ENCODE data around the gene ELMOD1. TPM values are rescaled to one million over a fixed set of nuclear protein-coding genes. Genes with fewer than 3 reads are reported as not detected.

ELMOD1 gene
- total and polyA plus RNA-seq, 2 donors (not counting 3 experiments of a cell fraction or from before 2014, with no cell fraction given), result 1.6 to 2.4 TPM

DNA sequence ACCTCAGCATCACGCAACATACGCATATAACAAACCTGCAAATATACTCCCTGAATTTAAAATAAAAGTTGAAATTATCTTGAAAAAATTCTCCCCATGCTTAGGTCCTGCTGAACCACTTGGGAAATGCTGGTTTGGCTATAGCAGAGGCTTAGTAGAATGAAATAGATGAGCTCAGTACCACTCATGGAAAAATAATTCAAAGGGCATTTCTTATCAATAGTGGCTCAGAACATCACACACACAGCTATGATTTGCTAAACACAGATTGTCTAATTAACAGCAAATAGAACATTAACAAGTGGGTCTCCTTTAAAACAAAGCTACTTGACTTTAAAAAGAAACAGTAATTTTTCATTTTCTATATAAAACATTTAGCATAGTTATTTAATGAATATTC lies 21.5 kb downstream of the ELMOD1 start:
- TF ChIP-seq EZH2 (IDR thresholded peaks at IDR 0.05; ENCODE audit: borderline replicate concordance, low read depth, low read length, severe bottlenecking) (no peak), MAX (IDR thresholded peaks at IDR 0.05; ENCODE audit: insufficient read depth, insufficient read length) (no peak), FOS (IDR thresholded peaks at IDR 0.05; ENCODE audit: borderline replicate concordance, insufficient read depth, low read length) (no peak), MYC (IDR thresholded peaks at IDR 0.05; ENCODE audit: low read depth, low read length) (no peak), JUN (IDR thresholded peaks at IDR 0.05; ENCODE audit: borderline replicate concordance, insufficient read depth, insufficient read length, low read depth) (no peak), POLR2A (IDR thresholded peaks at IDR 0.05; ENCODE audit: low read depth, low read length) (no peak)
- TF ChIP-seq, protein P1, sequence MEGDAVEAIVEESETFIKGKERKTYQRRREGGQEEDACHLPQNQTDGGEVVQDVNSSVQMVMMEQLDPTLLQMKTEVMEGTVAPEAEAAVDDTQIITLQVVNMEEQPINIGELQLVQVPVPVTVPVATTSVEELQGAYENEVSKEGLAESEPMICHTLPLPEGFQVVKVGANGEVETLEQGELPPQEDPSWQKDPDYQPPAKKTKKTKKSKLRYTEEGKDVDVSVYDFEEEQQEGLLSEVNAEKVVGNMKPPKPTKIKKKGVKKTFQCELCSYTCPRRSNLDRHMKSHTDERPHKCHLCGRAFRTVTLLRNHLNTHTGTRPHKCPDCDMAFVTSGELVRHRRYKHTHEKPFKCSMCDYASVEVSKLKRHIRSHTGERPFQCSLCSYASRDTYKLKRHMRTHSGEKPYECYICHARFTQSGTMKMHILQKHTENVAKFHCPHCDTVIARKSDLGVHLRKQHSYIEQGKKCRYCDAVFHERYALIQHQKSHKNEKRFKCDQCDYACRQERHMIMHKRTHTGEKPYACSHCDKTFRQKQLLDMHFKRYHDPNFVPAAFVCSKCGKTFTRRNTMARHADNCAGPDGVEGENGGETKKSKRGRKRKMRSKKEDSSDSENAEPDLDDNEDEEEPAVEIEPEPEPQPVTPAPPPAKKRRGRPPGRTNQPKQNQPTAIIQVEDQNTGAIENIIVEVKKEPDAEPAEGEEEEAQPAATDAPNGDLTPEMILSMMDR (IDR thresholded peaks at IDR 0.05; ENCODE audit: extremely low read depth in 1 of 2, insufficient read depth in 1 of 2, low read depth in 1 of 2, low read length in 2 of 2), result no peak
- CTCF ChIA-PET, result interaction anchor here (0.7 to 1.2 kb wide), 4 partner anchors 9 to 18 kb away, joined by 3 to 4 read pairs (median 4); no protein-coding TSS in a partner anchor
- no peaks in the 10 kb centered on the region for H3K79me2 ChIP-seq (ENCODE audit: control insufficient read depth, insufficient read depth, low read length)
- no peak overlapping the region for H3K9ac ChIP-seq (replicated peaks; ENCODE audit: extremely low read depth, insufficient read depth, low read length)
- DNase-seq (ENCODE audit: low read depth, low spot score) (no peak), FAIRE-seq (no peak)
- H3K27ac ChIP-seq (ENCODE audit: insufficient read depth, low read depth, low read length), result no peak overlapping the region
- no peaks in the 10 kb centered on the region for H3K9me3 ChIP-seq (replicated peaks; ENCODE audit: control insufficient read depth, insufficient read depth, low read length)
- H4K20me1 ChIP-seq (replicated peaks; ENCODE audit: control insufficient read depth, extremely low read depth, insufficient read depth, low read length), result no peaks in the 10 kb centered on the region
- H3K27me3 ChIP-seq (ENCODE audit: control insufficient read depth in 2 of 2, insufficient read depth in 2 of 2, low read length in 2 of 2), result no peaks in the 10 kb centered on the region
- H3K4me2 ChIP-seq (ENCODE audit: insufficient read depth, low read length), result peak overlapping the region; percentile 60
- dilution Hi-C loops (cut with MboI; ENCODE audit: extremely low pct_ligation_motif_present, low sequenced_read_pairs), result no loop called here
- no peaks in the 10 kb centered on the region for H3K36me3 ChIP-seq (ENCODE audit: control insufficient read depth in 2 of 2, extremely low read depth in 1 of 2, insufficient read depth in 2 of 2, low read length in 2 of 2)
- H3K4me3 ChIP-seq (replicated peaks in 1 of 3; ENCODE audit: insufficient read depth in 1 of 3, low read depth in 1 of 3, low read length in 3 of 3), result no peak overlapping the region
- intact Hi-C loops (cut with micrococcal nuclease), result no loop called here
- no peaks in the 10 kb centered on the region for H3K9me1 ChIP-seq (replicated peaks; ENCODE audit: control insufficient read depth, extremely low read depth, insufficient read depth, low read length)
- POLR2A ChIA-PET, result no interaction called here
- H3K4me1 ChIP-seq (ENCODE audit: control insufficient read depth, extremely low read depth, insufficient read depth, low read length), result peaks cover 33% of the 10 kb centered on the region
- no peak overlapping the region for H2AFZ ChIP-seq (ENCODE audit: low read depth, low read length)
- no TSS peak for BruUV-seq (replicated peaks)

Data from endothelial cell of umbilical vein (primary cell).